HEK293 (cell line): ENCODE results near the gene CCDC24.

Experiments used
- CTCF ChIA-PET: fragments of 350-600 bp; formaldehyde crosslinking; extraction: SDS; loops from one replicate; lab custom pipeline; 2021; ENCODE audit warnings: antibody characterized with exemption; lab: Yijun Ruan, JAX
- POLR2A ChIA-PET: fragments of 300-600 bp; formaldehyde crosslinking; extraction: SDS; loops from one replicate; lab custom pipeline; 2020; ENCODE audit warnings: antibody characterized with exemption, inconsistent platforms; lab: Yijun Ruan, JAX
- H3K27ac ChIP-seq: fragments of 200-500 bp; sonication (Bioruptor generic); 2 replicates; pipeline ENCODE4 v1.5.1; 2014; ENCODE audit warnings: low read depth, low read length, control low read depth, inconsistent platforms; ENCODE audit errors: extremely low read depth
- H3K36me3 ChIP-seq, 2 experiments: fragments of 200-500 bp in 1 of 2; sonication (Bioruptor generic) in 1 of 2; 1 replicate in 1 of 2; 2 replicates in 1 of 2; pipeline ENCODE4 v1.5.1; 2014 to 2017; ENCODE audit warnings: inconsistent platforms in 2 of 2, low read length in 2 of 2; ENCODE audit not compliant: control insufficient read depth in 2 of 2, insufficient read depth in 1 of 2
- H3K4me1 ChIP-seq: fragments of 200-500 bp; sonication (Bioruptor generic); 2 replicates; pipeline ENCODE4 v1.5.1; 2014; ENCODE audit warnings: mild to moderate bottlenecking, low read length, inconsistent platforms; ENCODE audit not compliant: control insufficient read depth, insufficient read depth
- H3K4me3 ChIP-seq: 2 replicates; pipeline ENCODE4 v1.5.1; 2011; ENCODE audit warnings: low read depth, mild to moderate bottlenecking, control low read depth, low read length, moderate library complexity
- H3K9me3 ChIP-seq: fragments of 200-500 bp; sonication (Bioruptor generic); 2 replicates; pipeline ENCODE4 v1.5.1; 2014; ENCODE audit warnings: low read depth, low read length, inconsistent platforms; ENCODE audit not compliant: control insufficient read depth, insufficient read depth
- HOXD13 ChIP-seq: sonication (generic); formaldehyde crosslinking; IDR thresholded peaks from 2 replicates; pipeline ENCODE4 v1.8.0; 2022; ENCODE audit warnings: missing genetic modification reagents, borderline replicate concordance
- KLF10 ChIP-seq: fragments of 450-650 bp; IDR thresholded peaks from 2 replicates; pipeline ENCODE4 v1.5.1; 2018; ENCODE audit warnings: missing biosample characterization, mild to moderate bottlenecking, missing genetic modification characterization
- KLF7 ChIP-seq: fragments of 450-650 bp; formaldehyde crosslinking; IDR thresholded peaks from 2 replicates; pipeline ENCODE4 v1.5.1; 2016; ENCODE audit warnings: missing biosample characterization, missing genetic modification characterization, borderline replicate concordance
- SALL2 ChIP-seq: fragments of 450-650 bp; formaldehyde crosslinking; IDR thresholded peaks from 2 replicates; pipeline ENCODE4 v1.5.0; 2017; ENCODE audit warnings: missing biosample characterization, mild to moderate bottlenecking, missing genetic modification characterization, borderline replicate concordance
- YY1 ChIP-seq: fragments of 450-650 bp; formaldehyde crosslinking; IDR thresholded peaks from 2 replicates; pipeline ENCODE4 v1.5.1; 2018; ENCODE audit warnings: missing biosample characterization, missing genetic modification characterization
- ZBTB17 ChIP-seq: fragments of 450-650 bp; formaldehyde crosslinking; IDR thresholded peaks from 2 replicates; pipeline ENCODE4 v1.5.1; 2016; ENCODE audit warnings: missing biosample characterization, missing genetic modification characterization
- ZFP37 ChIP-seq: fragments of 450-650 bp; formaldehyde crosslinking; IDR thresholded peaks from 2 replicates; pipeline ENCODE4 v1.5.1; 2016; ENCODE audit warnings: missing biosample characterization, missing genetic modification characterization
- ZNF2 ChIP-seq: fragments of 450-650 bp; formaldehyde crosslinking; IDR thresholded peaks from 2 replicates; pipeline ENCODE4 v1.5.1; 2016; ENCODE audit warnings: missing biosample characterization, missing genetic modification characterization
- ZNF274 ChIP-seq, 2 experiments: fragments of 200-500 bp in 1 of 2; fragments of 450-650 bp in 1 of 2; sonication (Bioruptor generic) in 1 of 2; formaldehyde crosslinking in 1 of 2; IDR thresholded peaks; 2 replicates each; pipeline versions ENCODE4 v1.5.1 to v1.6.1; 2014 to 2016; ENCODE audit warnings: borderline replicate concordance in 1 of 2, inconsistent platforms in 1 of 2, low read length in 1 of 2, missing biosample characterization in 1 of 2, missing genetic modification characterization in 1 of 2
- ZNF341 ChIP-seq: fragments of 450-650 bp; formaldehyde crosslinking; IDR thresholded peaks from 2 replicates; pipeline ENCODE4; 2016; ENCODE audit warnings: low read depth, missing biosample characterization, missing genetic modification characterization
- ZNF391 ChIP-seq: fragments of 450-650 bp; formaldehyde crosslinking; IDR thresholded peaks from 2 replicates; pipeline ENCODE4 v1.5.1; 2016; ENCODE audit warnings: low read depth, missing biosample characterization, missing genetic modification characterization, borderline replicate concordance
- ZNF473 ChIP-seq: fragments of 450-650 bp; formaldehyde crosslinking; IDR thresholded peaks from 2 replicates; pipeline ENCODE4 v1.5.1; 2017; ENCODE audit warnings: missing biosample characterization, missing genetic modification characterization
- ZNF561 ChIP-seq: fragments of 450-650 bp; IDR thresholded peaks from 2 replicates; pipeline ENCODE4 v1.5.1; 2018; ENCODE audit warnings: missing biosample characterization, missing genetic modification characterization, borderline replicate concordance
- ZNF660 ChIP-seq: fragments of 450-650 bp; IDR thresholded peaks from 2 replicates; pipeline ENCODE4 v1.5.1; 2018; ENCODE audit warnings: missing biosample characterization, mild to moderate bottlenecking, missing genetic modification characterization
- TF ChIP-seq, protein P1 (sequence below): fragments of 450-650 bp; formaldehyde crosslinking; IDR thresholded peaks from 2 replicates; pipeline ENCODE4 v1.5.1; 2016; ENCODE audit warnings: missing biosample characterization, missing genetic modification characterization
- TF ChIP-seq, protein P2 (sequence below): fragments of 450-650 bp; formaldehyde crosslinking; IDR thresholded peaks from 2 replicates; pipeline ENCODE4 v1.5.1; 2016; ENCODE audit warnings: missing biosample characterization, missing genetic modification characterization
- TF ChIP-seq, protein P3 (sequence below): fragments of 450-650 bp; formaldehyde crosslinking; IDR thresholded peaks from 2 replicates; pipeline ENCODE4 v1.5.1; 2016; ENCODE audit warnings: missing biosample characterization, missing genetic modification characterization
- TF ChIP-seq, protein P4 (sequence below): fragments of 450-650 bp; formaldehyde crosslinking; IDR thresholded peaks from 2 replicates; pipeline ENCODE4 v1.5.1; 2016; ENCODE audit warnings: missing biosample characterization, missing genetic modification characterization
- TF ChIP-seq, protein P5 (sequence below): fragments of 450-650 bp; formaldehyde crosslinking; IDR thresholded peaks from 2 replicates; pipeline ENCODE4 v1.5.1; 2017; ENCODE audit warnings: missing biosample characterization, missing genetic modification characterization
- TF ChIP-seq, protein P6 (sequence below): fragments of 450-650 bp; formaldehyde crosslinking; IDR thresholded peaks from 2 replicates; pipeline ENCODE4 v1.5.1; 2016; ENCODE audit warnings: missing biosample characterization, missing genetic modification characterization, borderline replicate concordance

Gene CCDC24

DNA sequence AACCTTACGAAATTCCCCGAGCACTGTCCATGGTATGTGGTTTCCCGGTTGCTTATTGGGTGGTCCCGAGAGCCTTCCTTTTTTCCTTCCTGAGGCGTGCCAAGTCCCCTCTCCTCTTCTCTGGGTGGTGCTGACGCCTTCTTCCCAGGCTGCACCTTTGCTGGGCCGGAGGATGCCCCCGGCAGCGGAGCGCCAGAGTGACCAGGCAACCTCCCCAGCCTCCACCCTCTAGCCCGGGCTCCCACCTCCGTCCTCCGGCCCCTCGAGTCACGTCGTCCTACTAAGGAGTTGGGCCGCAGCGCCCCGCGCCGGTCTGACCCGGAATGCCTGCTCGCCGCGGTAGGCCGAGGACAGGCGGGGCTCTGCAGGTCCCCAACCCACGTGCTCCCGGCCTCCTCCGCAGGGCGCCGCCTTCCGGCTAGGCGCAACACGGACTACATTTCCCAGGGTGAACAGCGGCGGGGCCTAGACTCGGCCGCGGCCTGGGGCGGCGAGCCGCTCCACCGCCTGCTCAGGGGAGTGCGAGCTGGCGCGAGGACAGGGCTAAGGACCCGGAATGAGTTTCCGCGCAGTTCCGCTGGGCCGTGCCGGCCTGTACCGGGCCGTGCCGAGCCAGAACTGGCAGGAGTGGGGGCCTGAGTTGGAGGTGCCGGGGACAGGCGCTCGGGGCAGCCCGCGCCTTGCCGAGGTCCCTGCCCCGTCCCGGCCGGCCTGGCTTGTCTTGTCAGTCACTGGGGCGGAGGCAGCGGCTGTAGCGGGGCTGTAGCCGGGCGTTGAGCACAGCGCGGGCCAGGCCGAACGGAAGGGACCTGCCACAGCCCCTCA is 45.0 kb upstream of the CCDC24 start, which contains the start of gene IPO13:
Gene IPO13 (plus strand): TSS at position 715 of the 825 bp plus-strand sequence. CDS start 651 bp downstream, outside the sequence.
- H3K27ac ChIP-seq: peak within 1 kb of the TSS; percentile 89
- H3K36me3 ChIP-seq: peaks cover 0 to 33% of the 10 kb centered on the region in 2 experiments; a peak in 1 of 3 replicates
- ChIA-PET CTCF (interaction anchor here (0.6 to 6.4 kb wide), 12 partner anchors 13 to 513 kb away, joined by 3 to 79 read pairs (median 4); partner anchors contain the start of gene ARTN), POLR2A (interaction anchor here (0.7 to 2.7 kb wide), 14 partner anchors 10 to 588 kb away, joined by 3 to 15 read pairs (median 4); partner anchors contain the start of genes ARTN, ATP6V0B, CDC20 and DPH2)
- H3K4me3 ChIP-seq: peak within 1 kb of the TSS; percentile 85
- H3K4me1 ChIP-seq: 0 out of 2 replicates have a peak, but pooled peaks cover 4% of the 10 kb centered on the region
- no peaks in the 10 kb centered on the region for H3K9me3 ChIP-seq
- TF ChIP-seq, protein P1, sequence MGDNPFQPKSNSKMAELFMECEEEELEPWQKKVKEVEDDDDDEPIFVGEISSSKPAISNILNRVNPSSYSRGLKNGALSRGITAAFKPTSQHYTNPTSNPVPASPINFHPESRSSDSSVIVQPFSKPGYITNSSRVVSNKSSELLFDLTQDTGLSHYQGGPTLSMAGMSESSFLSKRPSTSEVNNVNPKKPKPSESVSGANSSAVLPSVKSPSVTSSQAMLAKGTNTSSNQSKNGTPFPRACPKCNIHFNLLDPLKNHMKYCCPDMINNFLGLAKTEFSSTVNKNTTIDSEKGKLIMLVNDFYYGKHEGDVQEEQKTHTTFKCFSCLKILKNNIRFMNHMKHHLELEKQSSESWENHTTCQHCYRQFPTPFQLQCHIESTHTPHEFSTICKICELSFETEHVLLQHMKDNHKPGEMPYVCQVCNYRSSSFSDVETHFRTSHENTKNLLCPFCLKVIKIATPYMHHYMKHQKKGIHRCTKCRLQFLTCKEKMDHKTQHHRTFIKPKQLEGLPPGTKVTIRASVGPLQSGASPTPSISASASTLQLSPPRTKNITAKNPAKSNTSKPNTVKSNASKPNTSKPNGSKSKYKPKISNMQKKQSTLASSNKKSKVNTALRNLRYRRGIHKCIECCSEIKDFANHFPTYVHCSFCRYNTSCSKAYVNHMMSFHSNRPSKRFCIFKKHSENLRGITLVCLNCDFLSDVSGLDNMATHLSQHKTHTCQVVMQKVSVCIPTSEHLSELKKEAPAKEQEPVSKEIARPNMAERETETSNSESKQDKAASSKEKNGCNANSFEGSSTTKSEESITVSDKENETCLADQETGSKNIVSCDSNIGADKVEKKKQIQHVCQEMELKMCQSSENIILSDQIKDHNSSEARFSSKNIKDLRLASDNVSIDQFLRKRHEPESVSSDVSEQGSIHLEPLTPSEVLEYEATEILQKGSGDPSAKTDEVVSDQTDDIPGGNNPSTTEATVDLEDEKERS (tag by site-specific recombination): no peak
- TF ChIP-seq ZNF2: peak; percentile 98
- TF ChIP-seq ZNF274 (IDR thresholded peaks at IDR 0.05; ENCODE audit: low read length): no peak
- no peak for TF ChIP-seq ZNF274 (tag by site-specific recombination; IDR thresholded peaks at IDR 0.05; ENCODE audit: borderline replicate concordance)
- no peak for TF ChIP-seq HOXD13 (CRISPR knock-in tag)
- TF ChIP-seq, protein P2, sequence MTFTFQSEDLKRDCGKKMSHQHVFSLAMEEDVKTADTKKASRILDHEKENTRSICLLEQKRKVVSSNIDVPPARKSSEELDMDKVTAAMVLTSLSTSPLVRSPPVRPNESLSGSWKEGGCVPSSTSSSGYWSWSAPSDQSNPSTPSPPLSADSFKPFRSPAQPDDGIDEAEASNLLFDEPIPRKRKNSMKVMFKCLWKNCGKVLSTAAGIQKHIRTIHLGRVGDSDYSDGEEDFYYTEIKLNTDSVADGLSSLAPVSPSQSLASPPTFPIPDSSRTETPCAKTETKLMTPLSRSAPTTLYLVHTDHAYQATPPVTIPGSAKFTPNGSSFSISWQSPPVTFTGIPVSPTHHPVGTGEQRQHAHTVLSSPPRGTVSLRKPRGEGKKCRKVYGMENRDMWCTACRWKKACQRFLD (tag by site-specific recombination): peak; percentile 84; the same call in 1 of the 2 replicates
- TF ChIP-seq, protein P3, sequence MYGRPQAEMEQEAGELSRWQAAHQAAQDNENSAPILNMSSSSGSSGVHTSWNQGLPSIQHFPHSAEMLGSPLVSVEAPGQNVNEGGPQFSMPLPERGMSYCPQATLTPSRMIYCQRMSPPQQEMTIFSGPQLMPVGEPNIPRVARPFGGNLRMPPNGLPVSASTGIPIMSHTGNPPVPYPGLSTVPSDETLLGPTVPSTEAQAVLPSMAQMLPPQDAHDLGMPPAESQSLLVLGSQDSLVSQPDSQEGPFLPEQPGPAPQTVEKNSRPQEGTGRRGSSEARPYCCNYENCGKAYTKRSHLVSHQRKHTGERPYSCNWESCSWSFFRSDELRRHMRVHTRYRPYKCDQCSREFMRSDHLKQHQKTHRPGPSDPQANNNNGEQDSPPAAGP (tag by site-specific recombination): peak; percentile 94
- TF ChIP-seq, protein P4, sequence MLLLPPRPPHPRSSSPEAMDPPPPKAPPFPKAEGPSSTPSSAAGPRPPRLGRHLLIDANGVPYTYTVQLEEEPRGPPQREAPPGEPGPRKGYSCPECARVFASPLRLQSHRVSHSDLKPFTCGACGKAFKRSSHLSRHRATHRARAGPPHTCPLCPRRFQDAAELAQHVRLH: peak; percentile 91
- TF ChIP-seq ZNF341: peak; percentile 22; the same call in 1 of the 2 replicates
- TF ChIP-seq ZBTB17 (tag by site-specific recombination): peak; percentile 96
- peak; percentile 82; the same call in 1 of the 2 replicates for TF ChIP-seq ZNF561 (tag by site-specific recombination)
- peak; percentile 86; the same call in 1 of the 2 replicates for TF ChIP-seq ZNF391
- peak; percentile 57; the same call in 1 of the 2 replicates for TF ChIP-seq KLF10
- no peak for TF ChIP-seq ZNF473
- TF ChIP-seq YY1: peak; percentile 83
- TF ChIP-seq SALL2 (tag by site-specific recombination): peak; percentile 90; the same call in 1 of the 2 replicates
- peak; percentile 68; the same call in 1 of the 2 replicates for TF ChIP-seq ZFP37 (tag by site-specific recombination)
- TF ChIP-seq, protein P5, sequence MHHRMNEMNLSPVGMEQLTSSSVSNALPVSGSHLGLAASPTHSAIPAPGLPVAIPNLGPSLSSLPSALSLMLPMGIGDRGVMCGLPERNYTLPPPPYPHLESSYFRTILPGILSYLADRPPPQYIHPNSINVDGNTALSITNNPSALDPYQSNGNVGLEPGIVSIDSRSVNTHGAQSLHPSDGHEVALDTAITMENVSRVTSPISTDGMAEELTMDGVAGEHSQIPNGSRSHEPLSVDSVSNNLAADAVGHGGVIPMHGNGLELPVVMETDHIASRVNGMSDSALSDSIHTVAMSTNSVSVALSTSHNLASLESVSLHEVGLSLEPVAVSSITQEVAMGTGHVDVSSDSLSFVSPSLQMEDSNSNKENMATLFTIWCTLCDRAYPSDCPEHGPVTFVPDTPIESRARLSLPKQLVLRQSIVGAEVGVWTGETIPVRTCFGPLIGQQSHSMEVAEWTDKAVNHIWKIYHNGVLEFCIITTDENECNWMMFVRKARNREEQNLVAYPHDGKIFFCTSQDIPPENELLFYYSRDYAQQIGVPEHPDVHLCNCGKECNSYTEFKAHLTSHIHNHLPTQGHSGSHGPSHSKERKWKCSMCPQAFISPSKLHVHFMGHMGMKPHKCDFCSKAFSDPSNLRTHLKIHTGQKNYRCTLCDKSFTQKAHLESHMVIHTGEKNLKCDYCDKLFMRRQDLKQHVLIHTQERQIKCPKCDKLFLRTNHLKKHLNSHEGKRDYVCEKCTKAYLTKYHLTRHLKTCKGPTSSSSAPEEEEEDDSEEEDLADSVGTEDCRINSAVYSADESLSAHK (tag by site-specific recombination): peak; percentile 53
- peak; percentile 71 for TF ChIP-seq ZNF660
- TF ChIP-seq, protein P6, sequence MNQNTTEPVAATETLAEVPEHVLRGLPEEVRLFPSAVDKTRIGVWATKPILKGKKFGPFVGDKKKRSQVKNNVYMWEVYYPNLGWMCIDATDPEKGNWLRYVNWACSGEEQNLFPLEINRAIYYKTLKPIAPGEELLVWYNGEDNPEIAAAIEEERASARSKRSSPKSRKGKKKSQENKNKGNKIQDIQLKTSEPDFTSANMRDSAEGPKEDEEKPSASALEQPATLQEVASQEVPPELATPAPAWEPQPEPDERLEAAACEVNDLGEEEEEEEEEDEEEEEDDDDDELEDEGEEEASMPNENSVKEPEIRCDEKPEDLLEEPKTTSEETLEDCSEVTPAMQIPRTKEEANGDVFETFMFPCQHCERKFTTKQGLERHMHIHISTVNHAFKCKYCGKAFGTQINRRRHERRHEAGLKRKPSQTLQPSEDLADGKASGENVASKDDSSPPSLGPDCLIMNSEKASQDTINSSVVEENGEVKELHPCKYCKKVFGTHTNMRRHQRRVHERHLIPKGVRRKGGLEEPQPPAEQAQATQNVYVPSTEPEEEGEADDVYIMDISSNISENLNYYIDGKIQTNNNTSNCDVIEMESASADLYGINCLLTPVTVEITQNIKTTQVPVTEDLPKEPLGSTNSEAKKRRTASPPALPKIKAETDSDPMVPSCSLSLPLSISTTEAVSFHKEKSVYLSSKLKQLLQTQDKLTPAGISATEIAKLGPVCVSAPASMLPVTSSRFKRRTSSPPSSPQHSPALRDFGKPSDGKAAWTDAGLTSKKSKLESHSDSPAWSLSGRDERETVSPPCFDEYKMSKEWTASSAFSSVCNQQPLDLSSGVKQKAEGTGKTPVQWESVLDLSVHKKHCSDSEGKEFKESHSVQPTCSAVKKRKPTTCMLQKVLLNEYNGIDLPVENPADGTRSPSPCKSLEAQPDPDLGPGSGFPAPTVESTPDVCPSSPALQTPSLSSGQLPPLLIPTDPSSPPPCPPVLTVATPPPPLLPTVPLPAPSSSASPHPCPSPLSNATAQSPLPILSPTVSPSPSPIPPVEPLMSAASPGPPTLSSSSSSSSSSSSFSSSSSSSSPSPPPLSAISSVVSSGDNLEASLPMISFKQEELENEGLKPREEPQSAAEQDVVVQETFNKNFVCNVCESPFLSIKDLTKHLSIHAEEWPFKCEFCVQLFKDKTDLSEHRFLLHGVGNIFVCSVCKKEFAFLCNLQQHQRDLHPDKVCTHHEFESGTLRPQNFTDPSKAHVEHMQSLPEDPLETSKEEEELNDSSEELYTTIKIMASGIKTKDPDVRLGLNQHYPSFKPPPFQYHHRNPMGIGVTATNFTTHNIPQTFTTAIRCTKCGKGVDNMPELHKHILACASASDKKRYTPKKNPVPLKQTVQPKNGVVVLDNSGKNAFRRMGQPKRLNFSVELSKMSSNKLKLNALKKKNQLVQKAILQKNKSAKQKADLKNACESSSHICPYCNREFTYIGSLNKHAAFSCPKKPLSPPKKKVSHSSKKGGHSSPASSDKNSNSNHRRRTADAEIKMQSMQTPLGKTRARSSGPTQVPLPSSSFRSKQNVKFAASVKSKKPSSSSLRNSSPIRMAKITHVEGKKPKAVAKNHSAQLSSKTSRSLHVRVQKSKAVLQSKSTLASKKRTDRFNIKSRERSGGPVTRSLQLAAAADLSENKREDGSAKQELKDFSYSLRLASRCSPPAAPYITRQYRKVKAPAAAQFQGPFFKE (tag by site-specific recombination): 0 out of 2 replicates have a peak, but pooled peaks have one; percentile 61
- peak; percentile 40; the same call in 1 of the 2 replicates for TF ChIP-seq KLF7 (tag by site-specific recombination)
